ENCODE results near the gene SGPL1. TPM values are rescaled to one million over a fixed set of nuclear protein-coding genes. Genes with fewer than 3 reads are reported as not detected.
A peak's percentile ranks its signal among the peaks of the same experiment; 100 is the strongest.

The SGPL1 gene
- polyA plus RNA-seq, 1 donor (not counting 4 experiments of a cell fraction or from before 2014, with no cell fraction given), result 31.4 TPM

- no peak for TF ChIP-seq EZH2 (IDR thresholded peaks at IDR 0.05; ENCODE audit: low read length)
- TF ChIP-seq, protein P1, sequence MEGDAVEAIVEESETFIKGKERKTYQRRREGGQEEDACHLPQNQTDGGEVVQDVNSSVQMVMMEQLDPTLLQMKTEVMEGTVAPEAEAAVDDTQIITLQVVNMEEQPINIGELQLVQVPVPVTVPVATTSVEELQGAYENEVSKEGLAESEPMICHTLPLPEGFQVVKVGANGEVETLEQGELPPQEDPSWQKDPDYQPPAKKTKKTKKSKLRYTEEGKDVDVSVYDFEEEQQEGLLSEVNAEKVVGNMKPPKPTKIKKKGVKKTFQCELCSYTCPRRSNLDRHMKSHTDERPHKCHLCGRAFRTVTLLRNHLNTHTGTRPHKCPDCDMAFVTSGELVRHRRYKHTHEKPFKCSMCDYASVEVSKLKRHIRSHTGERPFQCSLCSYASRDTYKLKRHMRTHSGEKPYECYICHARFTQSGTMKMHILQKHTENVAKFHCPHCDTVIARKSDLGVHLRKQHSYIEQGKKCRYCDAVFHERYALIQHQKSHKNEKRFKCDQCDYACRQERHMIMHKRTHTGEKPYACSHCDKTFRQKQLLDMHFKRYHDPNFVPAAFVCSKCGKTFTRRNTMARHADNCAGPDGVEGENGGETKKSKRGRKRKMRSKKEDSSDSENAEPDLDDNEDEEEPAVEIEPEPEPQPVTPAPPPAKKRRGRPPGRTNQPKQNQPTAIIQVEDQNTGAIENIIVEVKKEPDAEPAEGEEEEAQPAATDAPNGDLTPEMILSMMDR (optimal IDR thresholded peaks at IDR 0.05 in 1 of 3, IDR thresholded peaks at IDR 0.05 in 1 of 3, conservative IDR thresholded peaks at IDR 0.05 in 1 of 3; ENCODE audit: extremely low read depth in 1 of 3, insufficient read depth in 2 of 3, low read length in 3 of 3), result no peak
- dilution Hi-C loops (cut with MboI; ENCODE audit: extremely low pct_ligation_motif_present, low sequenced_read_pairs), result no loop called here
- FAIRE-seq, result peak; percentile 91
- H3K9me3 ChIP-seq (ENCODE audit: control insufficient read depth, low read depth, low read length), result no peaks in the 10 kb centered on the region
- DNase-seq (ENCODE audit: low read depth, low spot score), result no peak
- no peaks in the 10 kb centered on the region for H3K27me3 ChIP-seq (ENCODE audit: control insufficient read depth, extremely low read depth, insufficient read depth, low read length)
- H3K4me2 ChIP-seq (ENCODE audit: control insufficient read depth, extremely low read depth, insufficient read depth, low read depth, low read length), result peak overlapping the region; percentile 79
- peaks cover 55% of the 10 kb centered on the region for H3K79me2 ChIP-seq (ENCODE audit: control insufficient read depth, insufficient read depth, low read length)
- H3K9me1 ChIP-seq (ENCODE audit: control insufficient read depth, extremely low read depth, insufficient read depth, low read length), result no peaks in the 10 kb centered on the region
- H4K20me1 ChIP-seq (ENCODE audit: control insufficient read depth, extremely low read depth, insufficient read depth, low read length), result no peaks in the 10 kb centered on the region
- H3K36me3 ChIP-seq (ENCODE audit: control insufficient read depth in 2 of 2, extremely low read depth in 1 of 2, insufficient read depth in 2 of 2, low read length in 2 of 2), result peaks cover 4 to 8% of the 10 kb centered on the region in 2 experiments
- H3K27ac ChIP-seq (ENCODE audit: control insufficient read depth, insufficient read depth, low read length), result peak overlapping the region; percentile 60
- H3K4me3 ChIP-seq (ENCODE audit: control insufficient read depth in 2 of 3, extremely low read depth in 1 of 3, insufficient read depth in 2 of 3, low read depth in 1 of 3, low read length in 3 of 3), result peak overlapping the region in 2 of 3 experiments; percentile 15 to 39
- peaks cover 45% of the 10 kb centered on the region for H3K4me1 ChIP-seq (ENCODE audit: control insufficient read depth, extremely low read depth, insufficient read depth, low read length)
- no peak overlapping the region for H2AFZ ChIP-seq (ENCODE audit: control insufficient read depth, low read length)
- H3K9ac ChIP-seq (ENCODE audit: control insufficient read depth, extremely low read depth, insufficient read depth, low read length), result no peak overlapping the region
Observed at GRCh38 chr10:70832852-70833528, 17.2 kb downstream of the SGPL1 start.

- dilution Hi-C loops (cut with MboI; ENCODE audit: extremely low pct_ligation_motif_present, low sequenced_read_pairs), result no loop called here
- no peak overlapping the region for H3K4me3 ChIP-seq (ENCODE audit: control insufficient read depth in 2 of 3, extremely low read depth in 1 of 3, insufficient read depth in 2 of 3, low read depth in 1 of 3, low read length in 3 of 3)
- H3K79me2 ChIP-seq (ENCODE audit: control insufficient read depth, insufficient read depth, low read length), result peaks cover 55% of the 10 kb centered on the region
- FAIRE-seq (no peak), DNase-seq (ENCODE audit: low read depth, low spot score) (no peak)
- H3K9me3 ChIP-seq (ENCODE audit: control insufficient read depth, low read depth, low read length), result no peaks in the 10 kb centered on the region
- H3K27me3 ChIP-seq (ENCODE audit: control insufficient read depth, extremely low read depth, insufficient read depth, low read length), result no peaks in the 10 kb centered on the region
- H2AFZ ChIP-seq (ENCODE audit: control insufficient read depth, low read length), result no peak overlapping the region
- peaks cover 4 to 8% of the 10 kb centered on the region in 2 experiments for H3K36me3 ChIP-seq (ENCODE audit: control insufficient read depth in 2 of 2, extremely low read depth in 1 of 2, insufficient read depth in 2 of 2, low read length in 2 of 2)
- peak overlapping the region; percentile 79 for H3K4me2 ChIP-seq (ENCODE audit: control insufficient read depth, extremely low read depth, insufficient read depth, low read depth, low read length)
- peak overlapping the region; percentile 60 for H3K27ac ChIP-seq (ENCODE audit: control insufficient read depth, insufficient read depth, low read length)
- no peaks in the 10 kb centered on the region for H3K9me1 ChIP-seq (ENCODE audit: control insufficient read depth, extremely low read depth, insufficient read depth, low read length)
- TF ChIP-seq, protein P1 (optimal IDR thresholded peaks at IDR 0.05 in 1 of 3, IDR thresholded peaks at IDR 0.05 in 1 of 3, conservative IDR thresholded peaks at IDR 0.05 in 1 of 3; ENCODE audit: extremely low read depth in 1 of 3, insufficient read depth in 2 of 3, low read length in 3 of 3), result no peak
- no peak for TF ChIP-seq EZH2 (IDR thresholded peaks at IDR 0.05; ENCODE audit: low read length)
- H3K4me1 ChIP-seq (ENCODE audit: control insufficient read depth, extremely low read depth, insufficient read depth, low read length), result peaks cover 45% of the 10 kb centered on the region
- H4K20me1 ChIP-seq (ENCODE audit: control insufficient read depth, extremely low read depth, insufficient read depth, low read length), result no peaks in the 10 kb centered on the region
- H3K9ac ChIP-seq (ENCODE audit: control insufficient read depth, extremely low read depth, insufficient read depth, low read length), result peak overlapping the region; percentile 0
Observed at GRCh38 chr10:70833601-70834000, 17.9 kb downstream of the SGPL1 start.
